Ovary (tissue), 9 donors: Measurements from ENCODE around the gene KIF2A. TPM values are rescaled to one million over a fixed set of nuclear protein-coding genes. Genes with fewer than 3 reads are reported as not detected.

ENCODE experiments used
- DNase-seq, 5 donors: peaks; one replicate each; pipeline ENCODE4 v3.0.0-alpha.2; 2019 to 2020
- H3K27ac ChIP-seq, 2 donors: fragments of 200-600 bp; one replicate each; pipeline versions ENCODE4 v1.5.1 to v1.8.0; 2019 to 2022
- H3K27me3 ChIP-seq: fragments of 200-600 bp; one replicate; pipeline ENCODE4 v1.8.0; 2022
- H3K36me3 ChIP-seq: fragments of 200-600 bp; sonication (generic); one replicate; pipeline ENCODE4 v1.5.1; 2019
- H3K4me1 ChIP-seq: one replicate; pipeline ENCODE4 v1.8.1; 2013; ENCODE audit warnings: mild to moderate bottlenecking, moderate library complexity; ENCODE audit not compliant: insufficient read depth
- H3K4me3 ChIP-seq: fragments of 200-600 bp; sonication (generic); one replicate; pipeline ENCODE4 v1.5.1; 2017
- H3K9me3 ChIP-seq, 2 donors: fragments of 200-600 bp in 1 of 2; sonication (generic) in 1 of 2; one replicate each; pipeline versions ENCODE4 v1.5.1 to v1.8.1; 2013 to 2019; ENCODE audit warnings: mild to moderate bottlenecking in 1 of 2, moderate library complexity in 1 of 2
- EP300 ChIP-seq: sonication (generic); formaldehyde crosslinking; IDR thresholded peaks from one replicate; pipeline ENCODE4 v1.6.1; 2017; ENCODE audit warnings: antibody characterized with exemption
- POLR2A ChIP-seq: fragments of 450-650 bp; IDR thresholded peaks from one replicate; pipeline ENCODE4 v1.6.1; 2017; ENCODE audit warnings: antibody characterized with exemption, mild to moderate bottlenecking, moderate library complexity
- WGBS, 3 donors: extraction: QIAGEN DNeasy Blood & Tissue Kit in 1 of 3; methylation state at CpG; one replicate each; pipeline versions ENCODE4 v1.1.5 to v1.1.7; 2013 to 2017; 5-methylcytosine and 5-hydroxymethylcytosine counted together
- intact Hi-C, 4 donors: fragments of 100-400 bp; cut with DNase I; formaldehyde crosslinking; loops; one replicate each; pipeline versions ENCODE4 v1.11.0 to v1.15.1; 2022 to 2023
- polyA plus RNA-seq, 2 donors: library from polyadenylated mRNA; stranded (reverse); fragments of 200-250 nt in 1 of 2; fragments of 350-450 nt in 1 of 2; fragmentation: Illumina TruSeq in 1 of 2; extraction: RNeasy Lipid Tissue Mini Kit (QIAGEN cat#74804) in 1 of 2; gene quantifications; one replicate each; pipeline ENCODE4 v1.2.3, GENCODE V29; 2013 to 2014
- total RNA-seq, 7 donors: library from RNA; depleted of rRNA in 2 of 7; stranded (reverse); fragments of >200 nt in 2 of 7; fragmentation: NEBNext Ultra II Directional in 3 of 7; extraction: Animal tissue kit (Norgen Biotek cat#: 25700) in 3 of 7; gene quantifications; one replicate each; pipeline versions ENCODE4 v1.1.0 to v1.2.4, GENCODE V29; 2016 to 2023
- TF ChIP-seq, protein P1 (sequence below), 3 donors: fragments of 450-650 bp in 2 of 3; fragments of 200-600 bp in 1 of 3; IDR thresholded peaks; one replicate each; pipeline versions ENCODE4 v1.5.1 to v1.8.0; 2016 to 2022; ENCODE audit warnings: antibody characterized with exemption in 3 of 3, mild to moderate bottlenecking in 1 of 3
- donor health status: DM: no; HTN: no; CAD: no; lungs with moderate emphysema.
- donor health status: DM: no; HTN: no; CAD: no.
- donor health status: Bipolar disorder and iron deficiency.
- donor health status: DM: yes; HTN: yes; CAD: no.
- donor health status: DM: no; HTN: no; CAD: no.
- donor health status: DM: yes; HTN: yes; CAD: no.

Gene KIF2A
- total and polyA plus RNA-seq, 9 donors: 8.0 to 39.1 (median 30.1) TPM

GRCh38 chr5:62312674-62313073 lies 6.7 kb downstream of the KIF2A start:
- no peaks in the 10 kb centered on the region for H3K4me1 ChIP-seq
- no peaks in the 10 kb centered on the region for H3K36me3 ChIP-seq

GRCh38 chr5:62314213-62314830 lies 8.3 kb downstream of the KIF2A start:
- DNase-seq: no peak
- Histone ChIP-seq H3K36me3 (no peaks in the 10 kb centered on the region), H3K27ac (no peak overlapping the region), H3K4me1 (no peaks in the 10 kb centered on the region), H3K4me3 (no peak overlapping the region), H3K27me3 (no peaks in the 10 kb centered on the region), H3K9me3 (no peaks in the 10 kb centered on the region)
- intact Hi-C loops: loop anchor here in 1 of 4 donors (2.0 kb wide), 1 partner anchor 34 kb away; no protein-coding TSS in a partner anchor
- TF ChIP-seq EP300 (no peak), POLR2A (no peak)
- WGBS, 3 donors: 90 to 95% (median 94%) methylated on average over 2 of the region's 2 CpGs

More at GRCh38 chr5:62312674-62313073, 6.7 kb downstream of the KIF2A start:
- no peaks in the 10 kb centered on the region for H3K27me3 ChIP-seq
- intact Hi-C loops: no loop called here
- TF ChIP-seq POLR2A (no peak), EP300 (no peak)
- TF ChIP-seq, protein P1, sequence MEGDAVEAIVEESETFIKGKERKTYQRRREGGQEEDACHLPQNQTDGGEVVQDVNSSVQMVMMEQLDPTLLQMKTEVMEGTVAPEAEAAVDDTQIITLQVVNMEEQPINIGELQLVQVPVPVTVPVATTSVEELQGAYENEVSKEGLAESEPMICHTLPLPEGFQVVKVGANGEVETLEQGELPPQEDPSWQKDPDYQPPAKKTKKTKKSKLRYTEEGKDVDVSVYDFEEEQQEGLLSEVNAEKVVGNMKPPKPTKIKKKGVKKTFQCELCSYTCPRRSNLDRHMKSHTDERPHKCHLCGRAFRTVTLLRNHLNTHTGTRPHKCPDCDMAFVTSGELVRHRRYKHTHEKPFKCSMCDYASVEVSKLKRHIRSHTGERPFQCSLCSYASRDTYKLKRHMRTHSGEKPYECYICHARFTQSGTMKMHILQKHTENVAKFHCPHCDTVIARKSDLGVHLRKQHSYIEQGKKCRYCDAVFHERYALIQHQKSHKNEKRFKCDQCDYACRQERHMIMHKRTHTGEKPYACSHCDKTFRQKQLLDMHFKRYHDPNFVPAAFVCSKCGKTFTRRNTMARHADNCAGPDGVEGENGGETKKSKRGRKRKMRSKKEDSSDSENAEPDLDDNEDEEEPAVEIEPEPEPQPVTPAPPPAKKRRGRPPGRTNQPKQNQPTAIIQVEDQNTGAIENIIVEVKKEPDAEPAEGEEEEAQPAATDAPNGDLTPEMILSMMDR (IDR thresholded peaks at IDR 0.05): no peak
- H3K9me3 ChIP-seq: no peaks in the 10 kb centered on the region
- no peak for DNase-seq
- no peak overlapping the region for H3K27ac ChIP-seq
- H3K4me3 ChIP-seq: no peak overlapping the region
- WGBS, 3 donors: 71 to 84% (median 76%) methylated on average over 1 of the region's 1 CpG

DNA sequence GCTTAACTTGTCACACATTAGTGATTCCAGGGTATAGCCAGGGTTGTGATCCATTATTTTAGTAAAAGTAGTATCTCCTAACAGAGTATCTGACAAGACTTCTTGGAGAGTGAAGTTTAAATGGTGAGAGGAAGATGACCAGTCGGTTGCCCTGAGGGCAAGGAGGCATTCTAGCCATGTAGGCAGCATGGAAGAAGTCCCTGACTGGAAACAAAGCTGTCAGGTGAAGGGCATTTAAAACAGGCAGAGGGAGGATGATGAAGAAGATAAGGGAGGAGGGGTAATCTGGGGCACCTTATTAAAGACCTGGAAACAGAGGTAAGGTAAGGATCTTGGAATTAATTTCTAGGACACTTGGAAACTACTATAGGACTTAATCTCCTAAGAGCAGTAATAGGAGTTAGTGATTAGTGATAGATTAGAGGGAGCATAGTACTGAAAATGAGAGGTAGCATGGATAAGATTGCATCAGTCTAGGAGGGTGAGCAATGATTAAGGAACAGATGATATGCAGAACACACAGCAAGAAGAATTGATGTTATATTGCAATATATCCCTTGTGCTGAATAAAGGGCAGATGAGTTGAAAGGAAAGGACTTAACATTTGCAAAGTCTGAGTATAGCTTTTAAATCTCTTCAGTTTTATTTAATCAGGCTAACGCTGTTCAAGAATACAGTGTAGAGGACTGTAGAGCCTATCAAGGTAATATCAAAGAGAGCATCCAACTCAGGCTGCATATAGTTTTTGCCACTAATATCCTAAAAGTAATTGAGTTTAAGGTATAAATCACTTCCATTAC lies 9.6 kb downstream of the KIF2A start:
- no peak for DNase-seq
- no peak overlapping the region for H3K4me3 ChIP-seq
- 87 to 91% (median 88%) methylated on average over 2 of the region's 2 CpGs for WGBS, 3 donors
- no peaks in the 10 kb centered on the region for H3K27me3 ChIP-seq
- intact Hi-C loops: loop anchor here in 1 of 4 donors (2.0 kb wide), 1 partner anchor 33 kb away; no protein-coding TSS in a partner anchor
- H3K27ac ChIP-seq: no peak overlapping the region
- H3K36me3 ChIP-seq: no peaks in the 10 kb centered on the region
- no peak for TF ChIP-seq EP300
- TF ChIP-seq, protein P1 (IDR thresholded peaks at IDR 0.05): no peak
- TF ChIP-seq POLR2A: no peak
- no peaks in the 10 kb centered on the region for H3K4me1 ChIP-seq
- no peaks in the 10 kb centered on the region for H3K9me3 ChIP-seq

DNA sequence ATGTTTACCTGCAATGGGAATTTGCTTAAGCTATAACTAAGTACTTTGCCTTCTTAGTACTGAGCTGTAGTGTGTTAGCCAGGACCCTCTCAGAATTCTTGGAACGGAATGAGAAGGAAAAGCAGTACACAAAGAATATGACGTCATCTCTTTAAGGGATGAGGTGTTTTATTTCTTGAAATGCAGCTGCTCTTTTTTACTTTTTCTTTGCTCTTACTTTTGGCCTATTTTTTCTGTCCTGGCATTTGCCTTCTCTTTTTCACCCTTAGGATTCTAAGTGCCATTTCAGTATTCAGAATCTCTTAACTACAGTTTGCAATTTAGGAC lies 10.1 kb downstream of the KIF2A start:
- Histone ChIP-seq H3K36me3 (no peaks in the 10 kb centered on the region), H3K27me3 (no peaks in the 10 kb centered on the region), H3K9me3 (no peaks in the 10 kb centered on the region), H3K27ac (no peak overlapping the region), H3K4me1 (no peaks in the 10 kb centered on the region), H3K4me3 (no peak overlapping the region)
- intact Hi-C loops: no loop called here
- DNase-seq: no peak
- WGBS, 3 donors: 13 to 49% (median 35%) methylated on average over 2 of the region's 2 CpGs
- TF ChIP-seq EP300: no peak
- TF ChIP-seq, protein P1 (IDR thresholded peaks at IDR 0.05): no peak
- TF ChIP-seq POLR2A: no peak

DNA sequence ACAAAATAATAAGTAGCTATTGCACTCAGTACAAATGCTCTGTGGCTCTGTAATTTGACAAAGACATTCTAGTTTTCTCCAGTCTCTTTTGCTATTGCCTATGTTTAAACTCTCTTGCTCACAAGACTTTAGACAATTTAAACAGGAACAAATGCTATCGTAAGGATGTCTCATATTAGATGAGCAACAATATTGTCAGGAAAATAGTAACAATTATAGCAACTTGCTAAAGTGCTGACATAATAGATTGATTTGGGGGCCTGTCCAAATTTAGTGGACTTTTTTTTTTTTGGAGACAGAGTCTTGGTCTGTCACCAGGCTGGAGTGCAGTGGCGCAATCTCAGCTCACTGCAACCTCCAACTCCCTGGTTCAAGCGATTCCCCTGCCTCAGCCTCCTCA lies 11.8 kb downstream of the KIF2A start:
- H3K4me1 ChIP-seq: no peaks in the 10 kb centered on the region
- no peaks in the 10 kb centered on the region for H3K9me3 ChIP-seq
- 95 to 98% (median 96%) methylated on average over 3 of the region's 3 CpGs for WGBS, 3 donors
- no peak for DNase-seq
- no peaks in the 10 kb centered on the region for H3K27me3 ChIP-seq
- TF ChIP-seq POLR2A (no peak), EP300 (no peak)
- TF ChIP-seq, protein P1 (IDR thresholded peaks at IDR 0.05): no peak
- H3K27ac ChIP-seq: no peak overlapping the region
- intact Hi-C loops: no loop called here
- H3K4me3 ChIP-seq: no peak overlapping the region
- H3K36me3 ChIP-seq: no peaks in the 10 kb centered on the region
